Kidney (tissue), 14 donors: ENCODE results near the gene PCGF1. TPM values are rescaled to one million over a fixed set of nuclear protein-coding genes. Genes with fewer than 3 reads are reported as not detected.
A peak's percentile ranks its signal among the peaks of the same experiment; 100 is the strongest.

Experiments used
- DNase-seq, 5 donors: peaks; one replicate each; pipeline ENCODE4 v3.0.0-alpha.2; 2013 to 2020
- FAIRE-seq: peaks from 2 replicates; lab custom pipeline; 2012; peaks lifted over from hg19 to GRCh38; lab: Jason Lieb, UNC
- H3K27ac ChIP-seq, 2 donors: one replicate each; pipeline ENCODE4 v1.7.0; 2013; ENCODE audit warnings: low read depth in 2 of 2, low read length in 2 of 2, inconsistent platforms in 1 of 2
- H3K27me3 ChIP-seq: one replicate; pipeline ENCODE4 v1.7.1; 2013; ENCODE audit warnings: low read length, inconsistent platforms; ENCODE audit not compliant: control insufficient read depth, insufficient read depth
- H3K36me3 ChIP-seq, 3 donors: one replicate each; pipeline versions ENCODE4 v1.7.0 to v1.7.1; 2013; ENCODE audit warnings: low read length in 3 of 3, control low read depth in 1 of 3, inconsistent platforms in 1 of 3; ENCODE audit not compliant: insufficient read depth in 3 of 3, control insufficient read depth in 2 of 3
- H3K4me1 ChIP-seq, 3 donors: one replicate each; pipeline versions ENCODE4 v1.7.0 to v1.7.1; 2013; ENCODE audit warnings: low read length in 3 of 3, inconsistent platforms in 1 of 3, low read depth in 1 of 3; ENCODE audit not compliant: control insufficient read depth in 2 of 3, insufficient read depth in 2 of 3
- H3K4me3 ChIP-seq, 3 donors: one replicate each; pipeline versions ENCODE4 v1.7.0 to v1.8.1; 2013; ENCODE audit warnings: low read length in 3 of 3, control low read depth in 1 of 3, inconsistent platforms in 1 of 3
- H3K9ac ChIP-seq, 3 donors: one replicate each; pipeline versions ENCODE4 v1.7.0 to v1.7.1; 2013; ENCODE audit warnings: low read length in 3 of 3, control low read depth in 1 of 3, inconsistent platforms in 1 of 3
- H3K9me3 ChIP-seq, 3 donors: one replicate each; pipeline versions ENCODE4 v1.7.0 to v1.7.1; 2013; ENCODE audit warnings: low read length in 3 of 3, control low read depth in 1 of 3, inconsistent platforms in 1 of 3; ENCODE audit not compliant: control insufficient read depth in 2 of 3, insufficient read depth in 1 of 3
- CTCF ChIP-seq: IDR thresholded peaks from 3 replicates; pipeline ENCODE4 v1.5.1; 2012; ENCODE audit warnings: mild to moderate bottlenecking, moderate library complexity, borderline replicate concordance; ENCODE audit not compliant: insufficient read depth; ENCODE audit errors: extremely low read depth
- intact Hi-C: fragments of 100-400 bp; cut with DNase I; formaldehyde crosslinking; loops from one replicate; pipeline ENCODE4 v1.11.1; 2022
- polyA plus RNA-seq: library from polyadenylated mRNA; stranded (reverse); fragments of 350-450 nt; fragmentation: Illumina TruSeq; extraction: RNeasy Lipid Tissue Mini Kit (QIAGEN cat#74804); gene quantifications from one replicate; pipeline ENCODE4 v1.2.3, GENCODE V29; 2014; ENCODE audit warnings: low read depth, low replicate concordance; ENCODE audit not compliant: insufficient read depth
- total RNA-seq: library from RNA; stranded (reverse); fragmentation: NEBNext Ultra II Directional; extraction: Animal tissue kit (Norgen Biotek cat#: 25700); gene quantifications from one replicate; pipeline ENCODE4 v1.2.1, GENCODE V29; 2021
- donor health status: control.
- donor health status: control.
- donor health status: control.
- donor health status: control.
- donor health status: control.
- donor health status: DM: yes; HTN: yes; CAD: no.
- donor health status: Normal renal cell carcinoma (clear cell type).

Gene PCGF1
- total and polyA plus RNA-seq, 2 donors from 2014 or later, result 20.1 to 20.7 TPM

- no peak for FAIRE-seq
Observed at GRCh38 chr2:74535440-74535965, 28.0 kb upstream of the PCGF1 start.

GRCh38 chr2:74534411-74534810, 26.9 kb upstream of the PCGF1 start:
- H3K9me3 ChIP-seq, result no peaks in the 10 kb centered on the region
- intact Hi-C loops, result no loop called here
- no peak overlapping the region for H3K9ac ChIP-seq
- H3K27ac ChIP-seq, result no peak overlapping the region
- no peak overlapping the region for H3K4me3 ChIP-seq
- H3K27me3 ChIP-seq, result no peaks in the 10 kb centered on the region
- no peak for TF ChIP-seq CTCF
- FAIRE-seq (no peak), DNase-seq (peak in 1 of 5 donors; percentile 64)
- peaks cover 0 to 7% (median 4%) of the 10 kb centered on the region in 3 donors for H3K36me3 ChIP-seq
- H3K4me1 ChIP-seq, result peaks cover 0 to 7% (median 6%) of the 10 kb centered on the region in 3 donors

More at GRCh38 chr2:74535440-74535965, 28.0 kb upstream of the PCGF1 start:
- H3K9me3 ChIP-seq, result no peaks in the 10 kb centered on the region
- no peak for TF ChIP-seq CTCF
- no peak overlapping the region for H3K27ac ChIP-seq
- H3K4me1 ChIP-seq, result peaks cover 0 to 7% (median 6%) of the 10 kb centered on the region in 3 donors
- H3K4me3 ChIP-seq, result no peak overlapping the region
- DNase-seq, result peak in 1 of 5 donors; percentile 68
- H3K9ac ChIP-seq, result no peak overlapping the region
- H3K27me3 ChIP-seq, result no peaks in the 10 kb centered on the region
- peaks cover 0 to 7% (median 4%) of the 10 kb centered on the region in 3 donors for H3K36me3 ChIP-seq
- intact Hi-C loops, result no loop called here

- no peak for TF ChIP-seq CTCF
- no peak overlapping the region for H3K27ac ChIP-seq
- intact Hi-C loops, result no loop called here
- FAIRE-seq, result no peak
- no peaks in the 10 kb centered on the region for H3K27me3 ChIP-seq
- H3K9me3 ChIP-seq, result no peaks in the 10 kb centered on the region
- no peak overlapping the region for H3K4me3 ChIP-seq
- peaks cover under 1 to 12% (median 7%) of the 10 kb centered on the region in 3 donors for H3K4me1 ChIP-seq
- DNase-seq, result peak in 1 of 5 donors; percentile 51
- H3K36me3 ChIP-seq, result peaks cover 0 to 7% (median 4%) of the 10 kb centered on the region in 3 donors
- no peak overlapping the region for H3K9ac ChIP-seq
Observed at GRCh38 chr2:74533464-74533863, 26.0 kb upstream of the PCGF1 start.
